IPS-NIHi7 (cell line): ENCODE results near the gene OR13C4.
"Not testable (repeated sequence)": the region's sequence is repeated elsewhere in the genome, so short reads cannot be mapped to it uniquely, and the experiment has no call there.

ENCODE experiments used
- DNase-seq: peaks from one replicate; pipeline ENCODE4 v3.0.0; 2012; ENCODE audit warnings: mixed read lengths; ENCODE audit errors: extremely low spot score

OR13C4 gene

GRCh38 chr9:104527109-104527508, at the start of gene OR13C4:
TSS of gene OR13C4 (minus strand) at chr9:104527209. CDS start at chr9:104527209, 0 bp downstream.
- DNase-seq, result no peak

- no peak for DNase-seq
Observed at GRCh38 chr9:104575456-104575855, 48.4 kb upstream of the OR13C4 start.

- no peak for DNase-seq
Observed at GRCh38 chr9:104572612-104573011, 45.6 kb upstream of the OR13C4 start.

GRCh38 chr9:104568868-104569267, 41.9 kb upstream of the OR13C4 start, which contains the start of gene OR13C8:
TSS of gene OR13C8 (plus strand) at chr9:104569168. CDS start at chr9:104569168, 0 bp downstream.
- no peak for DNase-seq

GRCh38 chr9:104564358-104564757, 37.3 kb upstream of the OR13C4 start:
- DNase-seq, result no peak

GRCh38 chr9:104556830-104557634, 30.0 kb upstream of the OR13C4 start:
- no peak for DNase-seq

GRCh38 chr9:104555521-104555920, 28.5 kb upstream of the OR13C4 start:
- no peak for DNase-seq

- no peak for DNase-seq
Observed at GRCh38 chr9:104553261-104553660, 26.3 kb upstream of the OR13C4 start.

GRCh38 chr9:104544644-104545043, 17.6 kb upstream of the OR13C4 start:
- DNase-seq, result no peak

- no peak for DNase-seq
Observed at GRCh38 chr9:104539275-104539674, 12.3 kb upstream of the OR13C4 start.

- no peak for DNase-seq
Observed at GRCh38 chr9:104536756-104537155, 9.7 kb upstream of the OR13C4 start, which contains the start of gene OR13C3. TSS of gene OR13C3 (minus strand) at chr9:104536856. CDS start at chr9:104536723, 133 bp downstream.

DNA sequence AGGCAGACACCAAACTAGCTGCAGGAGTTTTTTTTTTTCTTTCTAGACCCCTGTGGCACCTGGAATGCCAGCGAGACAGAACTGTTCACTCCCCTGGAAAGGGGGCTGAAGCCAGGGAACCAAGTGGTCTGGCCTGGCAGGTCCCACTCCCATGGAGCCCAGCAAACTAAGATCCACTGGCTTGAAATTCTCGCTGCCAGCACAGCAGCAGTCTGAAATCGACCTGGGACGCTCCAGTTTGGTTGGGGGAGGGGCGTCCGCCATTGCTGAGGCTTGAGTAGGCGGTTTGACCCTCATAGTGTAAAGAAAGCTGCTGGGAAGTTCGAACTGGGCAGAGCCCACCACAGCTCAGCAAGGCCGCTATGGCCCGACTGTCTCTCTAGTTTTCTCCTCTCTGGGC, 6.8 kb downstream of the OR13C4 start:
- DNase-seq, result not testable (repeated sequence)

DNA sequence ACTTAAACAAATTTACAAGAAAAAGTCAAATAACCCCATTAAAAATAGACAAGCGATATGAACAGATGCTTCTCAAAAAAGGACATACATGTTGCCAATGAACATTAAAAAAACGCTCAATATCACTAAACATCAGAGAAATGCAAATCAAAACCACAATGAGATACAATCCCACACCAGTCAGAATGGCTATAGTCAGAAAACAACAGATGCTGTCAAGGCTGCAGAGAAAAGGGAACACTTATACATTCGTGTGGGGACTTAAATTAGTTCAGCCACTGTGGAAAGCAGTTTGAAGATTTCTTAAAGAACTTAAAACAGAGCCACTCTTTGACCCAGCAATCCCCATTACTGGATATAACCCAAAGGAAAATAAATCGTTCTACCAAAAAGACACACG, 12.1 kb downstream of the OR13C4 start:
- no peak for DNase-seq

DNA sequence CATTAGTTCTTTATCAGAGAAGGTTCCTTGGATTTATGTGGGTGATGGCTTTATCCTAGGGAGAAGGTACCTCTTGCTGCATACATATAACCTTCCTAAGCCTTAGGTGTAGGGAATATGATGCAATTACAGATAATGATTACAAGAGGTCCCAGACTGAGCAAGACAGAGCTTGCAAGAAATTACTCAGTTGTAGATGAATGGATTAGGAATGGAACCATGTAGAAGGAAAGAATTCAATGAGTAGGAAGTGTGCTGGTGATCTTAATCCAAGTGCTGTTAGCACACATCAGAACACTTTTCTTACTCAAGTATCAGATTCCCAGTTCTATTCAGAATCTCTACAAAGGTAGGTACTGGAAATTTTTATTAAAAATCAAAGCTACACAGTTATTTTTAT, 20.4 kb downstream of the OR13C4 start:
- no peak for DNase-seq

GRCh38 chr9:104503963-104504362, 23.0 kb downstream of the OR13C4 start, which contains the start of gene OR13F1:
TSS of gene OR13F1 (plus strand) at chr9:104504263. CDS start at chr9:104504263, 0 bp downstream.
- no peak for DNase-seq

- no peak for DNase-seq
Observed at GRCh38 chr9:104503440-104503839, 23.6 kb downstream of the OR13C4 start.

GRCh38 chr9:104494808-104495207, 32.2 kb downstream of the OR13C4 start:
- DNase-seq, result peak; percentile 34

- no peak for DNase-seq
Observed at GRCh38 chr9:104485014-104485413, 42.0 kb downstream of the OR13C4 start.

DNA sequence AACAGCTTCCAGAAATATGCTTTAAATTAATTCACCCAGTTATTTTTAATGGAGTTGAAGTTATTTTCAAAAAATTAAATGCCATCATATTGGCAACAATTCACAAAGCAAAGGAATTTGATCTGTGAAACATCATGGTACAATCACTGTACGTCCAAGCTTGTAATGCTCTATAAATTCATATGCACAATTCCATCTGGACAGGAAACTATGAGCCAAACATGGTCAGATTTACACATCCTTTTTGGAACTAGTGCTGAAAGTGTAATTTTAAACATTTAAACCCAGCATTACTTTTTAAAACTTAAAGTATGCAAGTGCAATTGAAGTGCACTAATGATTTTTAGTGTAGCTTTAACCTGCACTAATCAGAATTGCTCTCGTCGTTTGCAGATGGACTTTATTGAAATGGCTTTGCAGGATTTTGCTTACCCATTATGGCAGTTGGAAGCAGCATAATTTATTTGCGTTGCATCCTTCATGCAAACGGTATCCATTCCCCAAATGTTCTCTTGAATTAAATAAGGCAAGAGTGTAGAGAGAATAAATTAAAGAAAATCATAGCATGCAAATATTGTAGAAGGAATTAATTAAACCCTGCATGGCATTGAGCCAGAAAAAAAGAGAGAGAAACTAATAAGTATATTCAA, 44.0 kb downstream of the OR13C4 start:
- DNase-seq, result no peak
